ENCODE data around the gene TRAPPC5. TPM values are rescaled to one million over a fixed set of nuclear protein-coding genes. Genes with fewer than 3 reads are reported as not detected.

TRAPPC5 gene
- total and polyA plus RNA-seq, 2 experiments from 2014 or later = 78.3 to 252 TPM

DNA sequence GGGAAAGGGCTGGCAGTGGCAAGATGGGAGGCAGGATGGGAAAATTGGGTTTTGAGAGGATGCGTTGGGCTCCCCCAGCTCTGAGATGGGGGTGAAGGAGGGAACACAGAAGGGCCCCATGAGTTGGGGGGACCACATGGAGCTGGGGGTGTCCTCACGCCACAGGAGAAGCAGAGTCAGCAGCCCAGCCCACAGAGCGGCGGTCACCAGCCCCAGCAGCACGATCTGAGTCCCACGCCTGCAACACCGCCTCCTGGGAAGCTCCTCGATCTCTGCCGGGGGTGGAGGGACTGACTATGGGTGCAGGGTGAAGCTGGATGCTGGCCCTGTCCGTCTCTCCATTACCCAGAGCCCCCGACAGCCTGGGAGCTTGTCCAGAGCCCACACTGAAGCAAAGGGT is 17.9 kb downstream of the TRAPPC5 start:
- no peaks in the 10 kb centered on the region for H3F3A ChIP-seq (replicated peaks; ENCODE audit: low read depth)
- Mint-ChIP-seq H3K36me3 (ENCODE audit: low read depth) (no peaks in the 10 kb centered on the region; the same call in 2 of the 3 replicates), H3K4me3 (no peak overlapping the region)

More for the DNA sequence above, 17.9 kb downstream of the TRAPPC5 start:
- 0 out of 2 replicates have a peak, but pooled peaks cover 4% of the 10 kb centered on the region for H3K4me1 ChIP-seq (ENCODE audit: insufficient read depth)
- H4K20me1 ChIP-seq (replicated peaks; ENCODE audit: insufficient read depth) = no peaks in the 10 kb centered on the region
- no peaks in the 10 kb centered on the region; the same call in 2 of the 3 replicates for H3K9me3 Mint-ChIP-seq
- TF ChIP-seq ZNF462 (CRISPR knock-in tag; IDR thresholded peaks at IDR 0.05) = no peak
- TF ChIP-seq JUNB (IDR thresholded peaks at IDR 0.05; ENCODE audit: unreplicated experiment) = no peak
- no peak for TF ChIP-seq POLR2AphosphoS5 (IDR thresholded peaks at IDR 0.05; ENCODE audit: low read depth)
- TF ChIP-seq EZH2 (IDR thresholded peaks at IDR 0.05; ENCODE audit: low read depth, unreplicated experiment) = no peak
- TF ChIP-seq REST (IDR thresholded peaks at IDR 0.05; ENCODE audit: unreplicated experiment) = no peak
- no peak for TF ChIP-seq ZNF331 (CRISPR knock-in tag; IDR thresholded peaks at IDR 0.05; ENCODE audit: low read depth)
- no peak for TF ChIP-seq CREB1 (CRISPR knock-in tag; IDR thresholded peaks at IDR 0.05; ENCODE audit: low read depth)
- TF ChIP-seq CTCF (conservative IDR thresholded peaks at IDR 0.05; ENCODE audit: low read depth in 2 of 2) = no peak
- no peak for TF ChIP-seq ZNF114 (CRISPR knock-in tag; IDR thresholded peaks at IDR 0.05)
- TF ChIP-seq NANOG (IDR thresholded peaks at IDR 0.05; ENCODE audit: borderline replicate concordance) = no peak
- TF ChIP-seq, protein P1, sequence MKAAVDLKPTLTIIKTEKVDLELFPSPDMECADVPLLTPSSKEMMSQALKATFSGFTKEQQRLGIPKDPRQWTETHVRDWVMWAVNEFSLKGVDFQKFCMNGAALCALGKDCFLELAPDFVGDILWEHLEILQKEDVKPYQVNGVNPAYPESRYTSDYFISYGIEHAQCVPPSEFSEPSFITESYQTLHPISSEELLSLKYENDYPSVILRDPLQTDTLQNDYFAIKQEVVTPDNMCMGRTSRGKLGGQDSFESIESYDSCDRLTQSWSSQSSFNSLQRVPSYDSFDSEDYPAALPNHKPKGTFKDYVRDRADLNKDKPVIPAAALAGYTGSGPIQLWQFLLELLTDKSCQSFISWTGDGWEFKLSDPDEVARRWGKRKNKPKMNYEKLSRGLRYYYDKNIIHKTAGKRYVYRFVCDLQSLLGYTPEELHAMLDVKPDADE (IDR thresholded peaks at IDR 0.05) = no peak
- TF ChIP-seq EZH2phosphoT487 (IDR thresholded peaks at IDR 0.05; ENCODE audit: unreplicated experiment) = no peak
- no peak for TF ChIP-seq STAT1 (IDR thresholded peaks at IDR 0.05; ENCODE audit: unreplicated experiment)
- H3K27me3 ChIP-seq (ENCODE audit: insufficient read depth) = no peaks in the 10 kb centered on the region
- peaks cover 26% of the 10 kb centered on the region for H3K4me1 Mint-ChIP-seq
- H2AFZ ChIP-seq = peak overlapping the region; percentile 84
- ATAC-seq (peak; percentile 49), DNase-seq (ENCODE audit: low spot score) (no peak)
- H3K79me2 ChIP-seq (replicated peaks; ENCODE audit: insufficient read depth) = no peaks in the 10 kb centered on the region
- no peak overlapping the region for H3K4me3 ChIP-seq
- H3K27ac Mint-ChIP-seq = no peak overlapping the region
- no peaks in the 10 kb centered on the region for H3K9me2 ChIP-seq (ENCODE audit: insufficient read depth)
- H3K4me2 ChIP-seq = peak overlapping the region; percentile 43; the same call in 1 of the 2 replicates
- H3K27ac ChIP-seq (ENCODE audit: low read depth) = no peak overlapping the region
- H3K27me3 Mint-ChIP-seq (ENCODE audit: insufficient read depth, low read depth, poor library complexity) = peaks cover 7% of the 10 kb centered on the region
- H3K36me3 ChIP-seq (ENCODE audit: insufficient read depth) = no peaks in the 10 kb centered on the region
